HG03095 (cell line): ENCODE measurements around the gene HBQ1.
"Not testable (repeated sequence)": the region's sequence is repeated elsewhere in the genome, so short reads cannot be mapped to it uniquely, and the experiment has no call there.

Source experiments
- ATAC-seq: cut with Tn5 transposase; IDR thresholded peaks from one replicate; pipeline ENCODE4 v1.9.1; 2021; ENCODE audit warnings: moderate library complexity; ENCODE audit not compliant: unreplicated experiment

The HBQ1 gene

GRCh38 chr16:180101-180675, at the start of gene HBQ1:
HBQ1 (plus strand) TSS chr16:180459; CDS start chr16:180487, 28 bp downstream.
- ATAC-seq = no peak

- no peak for ATAC-seq
Observed at GRCh38 chr16:130533-131173, 49.6 kb upstream of the HBQ1 start.

- ATAC-seq = no peak
Observed at GRCh38 chr16:132120-132519, 48.1 kb upstream of the HBQ1 start.

GRCh38 chr16:133716-134115, 46.5 kb upstream of the HBQ1 start:
- ATAC-seq = no peak

GRCh38 chr16:138049-138417, 42.2 kb upstream of the HBQ1 start:
- ATAC-seq = no peak

GRCh38 chr16:140175-140857, 39.9 kb upstream of the HBQ1 start:
- no peak for ATAC-seq

GRCh38 chr16:142405-142967, 37.8 kb upstream of the HBQ1 start:
- ATAC-seq = no peak

GRCh38 chr16:143047-143446, 37.2 kb upstream of the HBQ1 start:
- ATAC-seq = no peak

GRCh38 chr16:143456-143855, 36.8 kb upstream of the HBQ1 start:
- no peak for ATAC-seq

- no peak for ATAC-seq
Observed at GRCh38 chr16:144797-145252, 35.4 kb upstream of the HBQ1 start.

- no peak for ATAC-seq
Observed at GRCh38 chr16:146646-147045, 33.6 kb upstream of the HBQ1 start.

- no peak for ATAC-seq
Observed at GRCh38 chr16:149024-149660, 31.1 kb upstream of the HBQ1 start.

- ATAC-seq = no peak
Observed at GRCh38 chr16:152141-153128, 27.8 kb upstream of the HBQ1 start, which contains the start of gene HBZ. HBZ (plus strand) TSS chr16:152644; CDS start chr16:152910, 266 bp downstream.

- not testable (repeated sequence) for ATAC-seq
Observed at GRCh38 chr16:153129-153521, 27.1 kb upstream of the HBQ1 start.

GRCh38 chr16:153550-154216, 26.6 kb upstream of the HBQ1 start:
- ATAC-seq = not testable (repeated sequence)

GRCh38 chr16:154217-155030, 25.8 kb upstream of the HBQ1 start:
- ATAC-seq = no peak

- ATAC-seq = no peak
Observed at GRCh38 chr16:155031-155398, 25.2 kb upstream of the HBQ1 start.

- no peak for ATAC-seq
Observed at GRCh38 chr16:159136-159849, 21.0 kb upstream of the HBQ1 start.
